Right lobe of liver (tissue), 6 donors: ENCODE results near the gene RANBP1. TPM values are rescaled to one million over a fixed set of nuclear protein-coding genes. Genes with fewer than 3 reads are reported as not detected.
"Not testable (repeated sequence)": the region's sequence is repeated elsewhere in the genome, so short reads cannot be mapped to it uniquely, and the experiment has no call there.

Experiments used
- ATAC-seq, 4 donors: fragments of 200-7000 bp; cut with Tn5 transposase; one replicate each; pipeline ENCODE4 v1.9.1; 2020; ENCODE audit warnings: mild to moderate bottlenecking in 4 of 4, moderate library complexity in 4 of 4
- DNase-seq, 3 donors: peaks; one replicate each; pipeline ENCODE4 v3.0.0-alpha.2; 2020
- H3K27ac ChIP-seq, 3 donors: fragments of 200-600 bp; one replicate each; pipeline ENCODE4 v1.8.0; 2022
- H3K27me3 ChIP-seq, 2 donors: fragments of 200-600 bp; one replicate each; pipeline ENCODE4 v1.8.0; 2022
- H3K36me3 ChIP-seq, 4 donors: fragments of 200-600 bp; sonication (generic) in 1 of 4; one replicate each; pipeline versions ENCODE4 v1.5.1 to v1.8.0; 2017 to 2022; ENCODE audit warnings: control low read depth in 1 of 4
- H3K4me1 ChIP-seq, 4 donors: fragments of 200-600 bp; sonication (generic) in 1 of 4; one replicate each; pipeline versions ENCODE4 v1.5.1 to v1.8.0; 2017 to 2022; ENCODE audit warnings: control low read depth in 1 of 4
- H3K4me3 ChIP-seq, 3 donors: fragments of 200-600 bp; one replicate each; pipeline ENCODE4 v1.8.0; 2022
- H3K9me3 ChIP-seq, 4 donors: fragments of 200-600 bp; sonication (generic) in 1 of 4; one replicate each; pipeline versions ENCODE4 v1.5.1 to v1.8.0; 2017 to 2022; ENCODE audit warnings: control low read depth in 1 of 4
- POLR2A ChIP-seq: fragments of 450-650 bp; IDR thresholded peaks from one replicate; pipeline ENCODE4 v1.6.1; 2017; ENCODE audit warnings: antibody characterized with exemption, mild to moderate bottlenecking
- WGBS: methylation state at CpG from one replicate; pipeline ENCODE4 v1.1.6; 2018; ENCODE audit warnings: low coverage, low lambda C conversion rate; ENCODE audit not compliant: insufficient coverage; ENCODE audit errors: missing lambda C conversion rate; 5-methylcytosine and 5-hydroxymethylcytosine counted together
- intact Hi-C, 2 donors: fragments of 100-400 bp; cut with DNase I; formaldehyde crosslinking; loops; one replicate each; pipeline versions ENCODE4 v1.11.2 to v1.14.1; 2022
- long read RNA-seq: library from polyadenylated mRNA; unstranded; transcript quantifications from one replicate; pipeline ENCODE4 v2.0.0, GENCODE V29; 2019
- total RNA-seq, 6 experiments: library from RNA; depleted of rRNA in 2 of 6; stranded (reverse); fragments of >200 nt in 2 of 6; fragmentation: NEBNext Ultra II Directional in 3 of 6; extraction: Animal tissue kit (Norgen Biotek cat#: 25700) in 3 of 6; gene quantifications; one replicate each; pipeline versions ENCODE4 v1.1.0 to v1.2.4, GENCODE V29; 2016 to 2023
- TF ChIP-seq, protein P1 (sequence below), 4 donors: fragments of 200-600 bp in 3 of 4; fragments of 450-650 bp in 1 of 4; IDR thresholded peaks; one replicate each; pipeline versions ENCODE4 v1.5.1 to v1.8.0; 2016 to 2022; ENCODE audit warnings: antibody characterized with exemption in 4 of 4, mild to moderate bottlenecking in 2 of 4
- donor health status: DM: no; HTN: yes; CAD: no.
- donor health status: DM: no; HTN: no; CAD: no.
- donor health status: DM: no; HTN: no; CAD: no.
- donor health status: DM: no; HTN: yes; CAD: no.
- donor health status: DM: no; HTN: yes; CAD: no.

RANBP1 gene
- 100 to 1,000 TPM in 2 of 6 experiments, 10 to 100 TPM in 4; 39.5 to 224 (median 52.2) TPM for total RNA-seq
- long read RNA-seq, transcript RANBP1-201 (6 exons, 837 nt) = major isoform, 10 of 24 reads
- long read RNA-seq, partial matches to known transcripts = 9 of 24 reads
- long read RNA-seq, other reads (novel, unspliced or antisense) = 1 of 24 reads

DNA sequence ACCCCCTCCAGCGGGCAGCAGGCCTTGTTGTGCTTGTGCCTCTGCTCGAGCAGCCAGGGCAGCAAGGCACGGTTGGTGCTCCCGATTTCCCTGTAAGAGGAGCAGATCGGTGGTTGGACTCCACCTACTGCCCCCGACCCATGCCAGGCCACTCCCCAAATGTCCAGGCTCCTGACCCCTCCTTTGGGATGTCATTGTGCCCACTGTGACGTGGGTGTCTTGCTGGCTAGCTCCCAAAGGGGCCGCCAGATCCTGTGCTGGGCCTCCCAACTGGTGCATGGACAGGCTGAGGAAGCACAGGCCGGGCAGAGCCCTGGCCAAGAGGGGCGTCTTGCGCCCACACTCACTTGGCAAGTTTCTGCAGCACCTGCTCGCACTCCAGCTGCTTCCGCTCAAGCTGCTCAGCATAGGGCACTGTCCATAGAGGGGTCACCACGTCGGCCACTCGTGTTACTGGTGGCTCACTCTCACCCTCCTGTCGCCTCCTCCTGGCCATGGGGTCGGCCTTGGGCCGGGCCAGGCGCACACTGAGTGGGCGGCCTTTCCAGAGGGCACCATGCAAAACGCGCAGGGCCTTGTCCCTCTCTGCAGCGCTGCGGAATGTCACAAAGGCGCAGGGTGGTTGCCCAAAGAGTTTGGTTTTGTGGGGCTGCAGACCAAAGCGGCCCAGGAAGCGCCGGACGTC, at the start of gene RANBP1:
Gene RANBP1 (plus strand): TSS at position 414 of the 685 bp plus-strand sequence. CDS start 81 bp downstream, at position 495.
- H3K9me3 ChIP-seq = no peaks in the 10 kb centered on the region
- ATAC-seq (no peak), DNase-seq (peak in 2 of 3 donors; percentile 27 to 53)
- H3K27ac ChIP-seq = peak within 1 kb of the TSS; percentile 71 to 85 (median 81)
- H3K36me3 ChIP-seq = peaks cover 0 to 55% (median 18%) of the 10 kb centered on the region in 4 donors
- 27% methylated on average over 4 of the region's 30 CpGs for WGBS
- H3K4me3 ChIP-seq = peak within 1 kb of the TSS; percentile 73 to 92 (median 81)
- peaks cover 0 to 24% (median 11%) of the 10 kb centered on the region in 4 donors for H3K4me1 ChIP-seq
- intact Hi-C loops = loop anchor here (10.0 kb wide), 1 partner anchor 141 kb away; no protein-coding TSS in a partner anchor
- TF ChIP-seq, protein P1, sequence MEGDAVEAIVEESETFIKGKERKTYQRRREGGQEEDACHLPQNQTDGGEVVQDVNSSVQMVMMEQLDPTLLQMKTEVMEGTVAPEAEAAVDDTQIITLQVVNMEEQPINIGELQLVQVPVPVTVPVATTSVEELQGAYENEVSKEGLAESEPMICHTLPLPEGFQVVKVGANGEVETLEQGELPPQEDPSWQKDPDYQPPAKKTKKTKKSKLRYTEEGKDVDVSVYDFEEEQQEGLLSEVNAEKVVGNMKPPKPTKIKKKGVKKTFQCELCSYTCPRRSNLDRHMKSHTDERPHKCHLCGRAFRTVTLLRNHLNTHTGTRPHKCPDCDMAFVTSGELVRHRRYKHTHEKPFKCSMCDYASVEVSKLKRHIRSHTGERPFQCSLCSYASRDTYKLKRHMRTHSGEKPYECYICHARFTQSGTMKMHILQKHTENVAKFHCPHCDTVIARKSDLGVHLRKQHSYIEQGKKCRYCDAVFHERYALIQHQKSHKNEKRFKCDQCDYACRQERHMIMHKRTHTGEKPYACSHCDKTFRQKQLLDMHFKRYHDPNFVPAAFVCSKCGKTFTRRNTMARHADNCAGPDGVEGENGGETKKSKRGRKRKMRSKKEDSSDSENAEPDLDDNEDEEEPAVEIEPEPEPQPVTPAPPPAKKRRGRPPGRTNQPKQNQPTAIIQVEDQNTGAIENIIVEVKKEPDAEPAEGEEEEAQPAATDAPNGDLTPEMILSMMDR (IDR thresholded peaks at IDR 0.05) = no peak
- TF ChIP-seq POLR2A = no peak
- H3K27me3 ChIP-seq = no peaks in the 10 kb centered on the region

- H3K4me3 ChIP-seq = no peak overlapping the region
- ATAC-seq = no peak
- no peaks in the 10 kb centered on the region for H3K4me1 ChIP-seq
- no peak overlapping the region for H3K27ac ChIP-seq
- TF ChIP-seq, protein P1 (IDR thresholded peaks at IDR 0.05) = no peak
- TF ChIP-seq POLR2A = no peak
- WGBS = 94% methylated on average over 4 of the region's 11 CpGs
- peak in 1 of 3 donors; percentile 11 for DNase-seq
- H3K36me3 ChIP-seq = peaks cover 0 to 23% (median 8%) of the 10 kb centered on the region in 4 donors
- intact Hi-C loops = no loop called here
- no peaks in the 10 kb centered on the region for H3K27me3 ChIP-seq
- no peaks in the 10 kb centered on the region for H3K9me3 ChIP-seq
Measured at GRCh38 chr22:20066617-20067383, 49.1 kb upstream of the RANBP1 start.

- peak in 1 of 3 donors; percentile 10 for DNase-seq
Measured at GRCh38 chr22:20067384-20067682, 48.6 kb upstream of the RANBP1 start.

GRCh38 chr22:20068640-20069039, 47.3 kb upstream of the RANBP1 start:
- Histone ChIP-seq H3K27me3 (no peaks in the 10 kb centered on the region), H3K4me3 (no peak overlapping the region), H3K4me1 (no peaks in the 10 kb centered on the region), H3K9me3 (no peaks in the 10 kb centered on the region), H3K27ac (no peak overlapping the region), H3K36me3 (peaks cover 0 to 9% (median 3%) of the 10 kb centered on the region in 4 donors)
- TF ChIP-seq POLR2A = no peak
- TF ChIP-seq, protein P1 (IDR thresholded peaks at IDR 0.05) = no peak
- DNase-seq = no peak
- intact Hi-C loops = no loop called here
- peak in 1 of 4 donors; percentile 17 for ATAC-seq
- WGBS = 100% methylated on average over 6 of the region's 7 CpGs

More at GRCh38 chr22:20067384-20067682, 48.6 kb upstream of the RANBP1 start:
- peaks cover 0 to 19% (median 8%) of the 10 kb centered on the region in 4 donors for H3K36me3 ChIP-seq
- H3K4me1 ChIP-seq, H3K4me3 ChIP-seq, H3K27ac ChIP-seq, H3K27me3 ChIP-seq, H3K9me3 ChIP-seq, ATAC-seq, intact Hi-C loops: not testable (repeated sequence)
- 94% methylated on average over 2 of the region's 3 CpGs for WGBS
